GM12892 (cell line): ENCODE data around the gene MPPED1.

Experiments
- DNase-seq: peaks from one replicate; pipeline ENCODE4 v3.0.0; 2011; ENCODE audit not compliant: insufficient read length
- FAIRE-seq: peaks from 2 replicates; lab custom pipeline; 2011; peaks lifted over from hg19 to GRCh38; lab: Jason Lieb, UNC
- POLR2A ChIP-seq: IDR thresholded peaks from 2 replicates; pipeline ENCODE4 v1.6.1; 2011; ENCODE audit warnings: low read depth, low read length, control low read depth
- POLR2AphosphoS5 ChIP-seq: IDR thresholded peaks from 2 replicates; pipeline ENCODE4 v1.6.1; 2011; ENCODE audit warnings: low read depth, low read length, control low read depth
- TAF1 ChIP-seq: IDR thresholded peaks from 2 replicates; pipeline ENCODE4 v1.6.1; 2011; ENCODE audit warnings: low read depth, mild to moderate bottlenecking, control low read depth, low read length, borderline replicate concordance

MPPED1 gene

DNA sequence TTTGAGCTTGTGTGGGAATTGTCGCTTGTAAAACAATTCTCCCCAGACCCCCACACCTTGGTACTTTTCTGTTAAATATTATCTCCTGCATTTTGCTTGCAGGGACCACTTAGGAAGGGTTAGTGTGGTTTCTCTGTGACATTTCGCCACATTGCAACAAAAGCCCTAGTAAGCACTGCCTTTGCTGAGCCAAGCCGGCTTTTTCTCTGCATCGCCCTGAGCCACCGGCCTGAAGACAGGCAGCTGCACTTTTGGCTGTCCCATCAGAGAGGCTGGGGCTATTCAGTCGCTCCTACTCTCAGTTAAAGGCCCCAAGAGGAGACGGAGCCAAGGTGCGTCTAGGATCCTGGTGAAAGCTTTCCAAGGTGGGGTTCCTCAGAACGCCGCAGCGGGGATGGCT lies 5.7 kb downstream of the MPPED1 start:
- FAIRE-seq (no peak), DNase-seq (no peak)
- TF ChIP-seq POLR2AphosphoS5, result no peak

DNA sequence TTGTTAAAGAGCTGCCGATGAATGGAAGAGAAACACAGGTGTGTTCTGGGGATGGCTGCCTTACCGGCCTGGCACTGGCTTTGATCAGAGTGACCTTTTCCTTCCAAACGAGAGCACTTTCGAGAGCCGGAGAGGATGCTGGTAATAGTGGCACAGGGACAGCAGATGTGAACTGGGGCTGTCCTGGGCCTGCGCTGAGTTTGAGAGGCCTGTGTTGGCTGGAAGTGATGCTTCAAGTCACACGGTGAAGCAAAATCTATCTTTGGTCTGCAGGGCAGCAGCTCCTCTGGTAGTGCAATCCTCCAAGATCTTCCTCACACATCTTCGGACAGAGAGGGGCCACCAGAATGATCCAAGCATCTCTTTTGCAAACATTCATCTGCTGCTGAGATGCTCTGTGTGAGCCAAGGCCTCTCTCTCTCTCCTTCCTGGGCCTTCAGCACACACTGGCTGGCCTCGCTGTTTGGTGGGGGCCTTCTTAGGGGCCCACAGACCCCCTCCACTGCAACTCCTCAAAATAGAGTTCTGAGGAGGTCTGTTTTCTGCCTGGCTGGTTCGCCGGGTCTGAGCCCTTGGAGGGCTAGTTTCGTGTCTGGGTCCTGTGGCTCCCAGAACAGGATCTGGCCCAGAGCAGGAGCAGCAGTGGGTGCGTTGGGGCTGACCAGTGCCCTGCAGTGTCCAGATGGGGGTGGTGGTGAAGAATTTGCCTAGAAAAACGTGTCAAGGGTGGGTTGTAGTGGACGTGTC lies 6.4 kb downstream of the MPPED1 start:
- DNase-seq (no peak), FAIRE-seq (no peak)
- TF ChIP-seq POLR2AphosphoS5 (no peak), TAF1 (no peak), POLR2A (no peak)

- no peak for FAIRE-seq
- TF ChIP-seq POLR2AphosphoS5 (no peak), TAF1 (no peak), POLR2A (no peak)
- DNase-seq, result no peak
These were observed 7.7 kb downstream of the MPPED1 start for GRCh38 chr22:43419371-43420080.

DNA sequence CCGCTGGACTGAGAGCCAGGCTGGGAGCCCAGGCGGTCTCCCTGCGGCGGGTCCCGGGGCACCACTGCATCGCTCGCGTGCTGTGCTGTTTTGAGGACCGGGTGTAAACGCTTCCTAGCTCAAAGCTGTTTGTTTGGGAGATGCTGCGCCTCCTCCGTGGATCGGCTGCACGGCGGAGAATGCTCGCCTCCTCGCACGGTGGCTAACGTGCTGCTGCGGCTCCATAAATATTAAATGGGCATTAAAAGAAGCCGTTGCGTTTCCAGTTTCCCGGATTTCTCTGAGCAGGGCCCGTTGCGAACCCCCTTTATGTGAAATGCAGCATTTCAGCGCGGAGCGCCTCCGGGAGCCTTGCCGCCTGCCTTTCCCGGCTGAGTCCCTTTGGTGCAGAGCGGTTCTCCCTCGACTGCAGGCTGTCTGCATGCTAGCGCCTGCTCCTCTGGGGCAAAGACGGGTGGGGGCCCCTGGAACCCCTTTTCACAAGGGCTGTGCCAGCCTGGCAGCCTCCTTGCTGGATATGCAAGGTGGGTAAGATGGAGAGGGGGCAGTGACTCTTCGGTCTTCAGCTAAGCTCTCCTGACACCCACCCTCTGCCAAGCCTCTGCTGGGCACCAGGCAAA lies 9.3 kb downstream of the MPPED1 start:
- FAIRE-seq (no peak), DNase-seq (no peak)
- TF ChIP-seq POLR2AphosphoS5, result no peak
- TF ChIP-seq POLR2A, result no peak
- no peak for TF ChIP-seq TAF1

GRCh38 chr22:43421914-43422615 lies 10.3 kb downstream of the MPPED1 start:
- TF ChIP-seq TAF1, result no peak
- TF ChIP-seq POLR2AphosphoS5, result no peak
- no peak for TF ChIP-seq POLR2A
- no peak for DNase-seq
- FAIRE-seq, result no peak

DNA sequence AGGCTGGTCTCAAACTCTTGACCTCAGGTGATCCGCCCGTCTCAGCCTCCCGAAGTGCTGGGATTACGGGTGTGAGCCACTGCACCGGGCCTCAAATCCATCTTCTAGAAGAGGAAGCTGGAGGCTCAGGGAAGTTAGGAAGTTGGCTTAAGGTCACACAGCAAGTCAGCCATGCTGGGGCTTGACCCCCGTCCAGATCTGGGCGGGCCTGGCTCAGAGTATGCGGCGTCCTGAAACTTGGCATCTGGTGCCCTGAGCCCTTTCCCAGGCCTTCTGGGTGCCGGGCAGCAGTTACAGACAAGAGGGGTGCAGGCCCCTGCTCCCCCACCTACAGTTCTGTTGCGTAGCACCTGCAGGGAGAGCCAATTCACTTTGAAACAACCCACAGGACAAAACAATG lies 11.2 kb downstream of the MPPED1 start:
- FAIRE-seq (no peak), DNase-seq (no peak)
- TF ChIP-seq POLR2AphosphoS5, result no peak
- TF ChIP-seq POLR2A, result no peak
- TF ChIP-seq TAF1, result no peak

DNA sequence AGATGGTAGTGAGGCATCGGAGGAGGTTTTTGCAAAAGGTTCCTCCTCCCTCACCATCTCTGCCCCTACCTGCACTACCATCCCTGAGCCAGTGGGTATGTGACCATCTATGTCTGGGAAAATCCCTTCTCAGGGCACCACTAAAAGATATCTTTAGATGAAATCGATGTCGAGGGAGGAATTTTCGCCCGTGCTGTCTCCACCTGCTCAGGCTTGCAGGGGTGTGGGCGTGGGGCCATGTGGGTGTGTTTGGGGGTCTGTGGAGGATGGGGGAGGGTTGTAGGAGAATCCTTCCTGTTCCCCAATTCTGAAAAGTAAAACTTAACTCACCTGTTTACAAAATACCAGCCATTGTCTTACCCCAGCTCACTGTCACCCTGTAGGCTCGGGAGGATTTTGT lies 12.4 kb downstream of the MPPED1 start:
- FAIRE-seq (no peak), DNase-seq (no peak)
- TF ChIP-seq POLR2AphosphoS5, result no peak

DNA sequence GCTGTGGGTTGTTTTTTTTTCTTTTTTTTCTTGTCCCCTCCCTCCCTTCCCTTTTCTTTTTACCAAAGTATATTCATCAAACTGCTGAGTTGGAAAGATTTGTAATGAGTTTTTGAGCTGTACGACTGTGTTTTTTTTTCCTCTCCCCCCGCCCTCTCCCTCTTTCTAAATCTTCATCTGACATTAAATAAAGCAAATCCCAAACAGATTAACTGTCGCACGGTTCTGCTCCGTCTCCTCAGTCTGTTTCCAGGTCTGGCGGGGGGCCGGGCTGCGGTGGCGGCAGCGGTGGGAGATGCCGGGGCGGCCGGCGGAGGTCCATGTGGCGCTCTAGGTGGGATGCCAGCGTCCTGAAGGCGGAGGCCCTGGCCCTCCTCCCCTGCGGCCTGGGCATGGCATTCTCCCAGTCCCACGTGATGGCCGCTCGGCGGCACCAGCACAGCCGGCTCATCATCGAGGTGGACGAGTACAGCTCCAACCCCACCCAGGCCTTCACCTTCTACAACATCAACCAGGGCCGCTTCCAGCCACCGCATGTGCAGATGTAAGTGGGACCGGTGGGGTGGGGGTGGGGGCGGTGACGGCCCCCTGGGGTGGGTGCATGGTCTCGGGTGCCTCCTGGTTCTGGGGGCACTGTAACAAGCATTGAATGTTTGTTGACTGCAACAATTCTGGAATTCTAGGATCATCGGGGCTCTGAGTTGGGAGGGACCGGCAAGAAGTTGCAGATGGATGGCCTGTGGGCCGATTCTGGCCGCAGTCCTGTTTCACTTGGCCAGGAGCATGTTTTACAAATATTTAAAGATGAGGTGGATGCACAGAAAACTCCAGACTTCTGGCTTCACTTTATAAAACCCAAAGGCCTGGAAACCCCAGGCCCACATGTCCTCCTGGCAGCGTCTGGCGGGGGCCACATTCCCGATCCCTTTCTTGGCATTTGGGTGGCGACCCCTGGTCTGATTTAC lies 13.1 kb downstream of the MPPED1 start:
- FAIRE-seq (no peak), DNase-seq (no peak)
- TF ChIP-seq POLR2A (no peak), TAF1 (no peak), POLR2AphosphoS5 (no peak)

DNA sequence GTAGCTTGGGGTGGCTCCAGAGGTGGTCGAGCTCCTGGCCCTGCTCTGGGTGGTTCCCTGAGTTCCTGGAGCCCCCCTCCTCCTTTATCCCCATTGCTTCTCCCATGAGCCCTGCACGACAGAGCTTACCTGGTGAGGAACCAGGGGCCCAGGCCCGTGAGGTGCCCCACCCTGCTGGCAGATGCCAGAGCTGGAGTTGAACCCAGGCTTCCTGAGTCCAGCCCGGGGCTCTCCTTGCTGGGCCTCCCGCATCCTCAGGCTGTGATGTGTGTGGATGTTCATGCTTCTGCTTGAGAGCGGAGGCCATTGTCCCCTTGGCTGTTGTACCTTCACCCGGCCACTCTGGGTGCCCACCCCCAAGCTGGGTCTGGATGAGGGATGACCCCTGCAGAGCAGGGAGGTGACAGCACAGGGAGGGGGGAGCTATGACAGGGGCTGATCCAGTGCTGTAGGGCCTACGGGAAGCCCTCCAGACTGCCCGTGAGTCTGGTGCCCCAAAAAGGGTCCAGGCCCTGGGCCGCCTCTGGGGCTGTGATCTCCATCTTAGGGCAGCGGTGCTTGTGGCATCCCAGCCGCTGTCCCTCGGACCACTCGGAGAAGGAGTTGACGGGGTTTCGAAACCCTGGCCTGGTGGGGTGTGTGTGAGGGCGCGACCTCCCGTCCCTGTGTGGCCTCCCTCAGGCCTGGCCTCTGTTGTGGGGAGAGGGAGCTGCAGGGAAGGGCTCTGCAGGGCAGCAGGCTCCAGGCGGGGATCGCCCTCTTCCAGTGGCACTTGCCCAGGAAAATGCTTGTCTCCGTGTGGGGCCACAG lies 14.4 kb downstream of the MPPED1 start:
- FAIRE-seq (no peak), DNase-seq (no peak)
- TF ChIP-seq POLR2A (no peak), TAF1 (no peak), POLR2AphosphoS5 (no peak)

- no peak for DNase-seq
- no peak for FAIRE-seq
- TF ChIP-seq TAF1 (no peak), POLR2A (no peak), POLR2AphosphoS5 (no peak)
These were observed 15.0 kb downstream of the MPPED1 start for GRCh38 chr22:43426816-43427215.

GRCh38 chr22:43427296-43428004 lies 15.6 kb downstream of the MPPED1 start:
- FAIRE-seq, result no peak
- DNase-seq, result no peak
- TF ChIP-seq POLR2AphosphoS5, result no peak
- TF ChIP-seq TAF1, result no peak
- no peak for TF ChIP-seq POLR2A
